ENCODE data around the gene MED26.

DNA sequence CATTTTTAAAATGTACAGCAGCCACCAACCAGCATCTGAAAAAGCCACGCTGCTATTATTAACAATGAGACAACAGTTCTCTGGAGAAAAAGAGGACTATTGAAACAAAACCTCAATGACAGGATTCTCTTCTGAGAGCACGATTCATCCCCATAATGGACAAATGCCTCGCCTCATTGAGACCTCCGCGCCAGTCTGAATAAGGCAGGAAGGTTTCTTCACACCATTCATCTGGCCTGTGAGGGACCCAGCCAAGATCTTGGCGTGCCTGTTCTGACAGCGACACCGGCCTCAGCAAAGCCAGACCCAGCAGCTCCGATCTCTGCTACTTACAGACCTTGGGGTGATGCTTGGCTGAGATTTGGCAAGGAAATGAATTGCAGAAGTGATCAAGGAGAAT lies 17.1 kb upstream of the MED26 start:
- TF ChIP-seq, protein P1, sequence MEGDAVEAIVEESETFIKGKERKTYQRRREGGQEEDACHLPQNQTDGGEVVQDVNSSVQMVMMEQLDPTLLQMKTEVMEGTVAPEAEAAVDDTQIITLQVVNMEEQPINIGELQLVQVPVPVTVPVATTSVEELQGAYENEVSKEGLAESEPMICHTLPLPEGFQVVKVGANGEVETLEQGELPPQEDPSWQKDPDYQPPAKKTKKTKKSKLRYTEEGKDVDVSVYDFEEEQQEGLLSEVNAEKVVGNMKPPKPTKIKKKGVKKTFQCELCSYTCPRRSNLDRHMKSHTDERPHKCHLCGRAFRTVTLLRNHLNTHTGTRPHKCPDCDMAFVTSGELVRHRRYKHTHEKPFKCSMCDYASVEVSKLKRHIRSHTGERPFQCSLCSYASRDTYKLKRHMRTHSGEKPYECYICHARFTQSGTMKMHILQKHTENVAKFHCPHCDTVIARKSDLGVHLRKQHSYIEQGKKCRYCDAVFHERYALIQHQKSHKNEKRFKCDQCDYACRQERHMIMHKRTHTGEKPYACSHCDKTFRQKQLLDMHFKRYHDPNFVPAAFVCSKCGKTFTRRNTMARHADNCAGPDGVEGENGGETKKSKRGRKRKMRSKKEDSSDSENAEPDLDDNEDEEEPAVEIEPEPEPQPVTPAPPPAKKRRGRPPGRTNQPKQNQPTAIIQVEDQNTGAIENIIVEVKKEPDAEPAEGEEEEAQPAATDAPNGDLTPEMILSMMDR (IDR thresholded peaks at IDR 0.05; ENCODE audit: borderline replicate concordance, extremely low read depth, low read length, poor library complexity, severe bottlenecking): no peak
- no peak for TF ChIP-seq EZH2 (IDR thresholded peaks at IDR 0.05; ENCODE audit: borderline replicate concordance, low read depth, low read length, severe bottlenecking)
